ENCODE data around the gene MICOS13. TPM values are rescaled to one million over a fixed set of nuclear protein-coding genes. Genes with fewer than 3 reads are reported as not detected.
"Not testable (repeated sequence)": the region's sequence is repeated elsewhere in the genome, so short reads cannot be mapped to it uniquely, and the experiment has no call there.

The MICOS13 gene
- total RNA-seq, 1 donor from 2014 or later, result 67.6 TPM

DNA sequence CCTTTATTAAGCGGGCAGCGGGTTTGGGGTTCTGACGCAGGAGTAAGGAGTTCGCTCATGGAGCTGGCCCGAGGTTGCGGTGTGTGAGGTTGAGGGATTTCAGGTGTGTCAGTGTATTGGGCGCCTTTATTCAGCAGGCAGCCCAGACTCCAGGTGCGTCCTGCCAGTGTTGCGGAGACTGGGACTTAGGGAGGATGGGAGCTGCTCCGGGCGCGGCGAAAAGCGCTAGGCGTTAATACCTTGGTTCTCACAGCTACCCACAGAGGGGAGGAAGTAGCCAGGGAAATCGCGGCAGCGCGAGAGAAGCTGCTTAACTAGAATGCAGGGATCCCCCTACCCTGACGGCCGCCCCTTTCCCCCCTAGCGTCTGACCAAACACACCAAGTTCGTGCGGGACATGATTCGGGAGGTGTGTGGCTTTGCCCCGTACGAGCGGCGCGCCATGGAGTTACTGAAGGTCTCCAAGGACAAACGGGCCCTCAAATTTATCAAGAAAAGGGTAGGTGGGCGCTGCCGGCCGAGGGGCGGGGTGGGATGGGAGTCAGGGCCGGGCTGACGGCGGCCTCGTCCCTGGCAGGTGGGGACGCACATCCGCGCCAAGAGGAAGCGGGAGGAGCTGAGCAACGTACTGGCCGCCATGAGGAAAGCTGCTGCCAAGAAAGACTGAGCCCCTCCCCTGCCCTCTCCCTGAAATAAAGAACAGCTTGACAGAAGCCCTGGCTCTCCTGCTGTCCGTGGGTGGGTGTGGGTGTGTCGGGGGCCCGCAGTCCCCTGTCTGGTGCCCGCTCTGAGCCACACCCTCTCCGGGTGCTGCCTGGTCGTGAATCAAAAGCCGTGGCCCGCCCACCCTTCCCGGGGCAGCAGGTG, 10.9 kb upstream of the MICOS13 start:
- peak overlapping the region; percentile 99 for H3K4me3 ChIP-seq (ENCODE audit: low read depth, low read length)
- no peak for TF ChIP-seq CTCF (conservative IDR thresholded peaks at IDR 0.05; ENCODE audit: low read depth, low read length)
- no peak for DNase-seq (ENCODE audit: low read depth)

DNA sequence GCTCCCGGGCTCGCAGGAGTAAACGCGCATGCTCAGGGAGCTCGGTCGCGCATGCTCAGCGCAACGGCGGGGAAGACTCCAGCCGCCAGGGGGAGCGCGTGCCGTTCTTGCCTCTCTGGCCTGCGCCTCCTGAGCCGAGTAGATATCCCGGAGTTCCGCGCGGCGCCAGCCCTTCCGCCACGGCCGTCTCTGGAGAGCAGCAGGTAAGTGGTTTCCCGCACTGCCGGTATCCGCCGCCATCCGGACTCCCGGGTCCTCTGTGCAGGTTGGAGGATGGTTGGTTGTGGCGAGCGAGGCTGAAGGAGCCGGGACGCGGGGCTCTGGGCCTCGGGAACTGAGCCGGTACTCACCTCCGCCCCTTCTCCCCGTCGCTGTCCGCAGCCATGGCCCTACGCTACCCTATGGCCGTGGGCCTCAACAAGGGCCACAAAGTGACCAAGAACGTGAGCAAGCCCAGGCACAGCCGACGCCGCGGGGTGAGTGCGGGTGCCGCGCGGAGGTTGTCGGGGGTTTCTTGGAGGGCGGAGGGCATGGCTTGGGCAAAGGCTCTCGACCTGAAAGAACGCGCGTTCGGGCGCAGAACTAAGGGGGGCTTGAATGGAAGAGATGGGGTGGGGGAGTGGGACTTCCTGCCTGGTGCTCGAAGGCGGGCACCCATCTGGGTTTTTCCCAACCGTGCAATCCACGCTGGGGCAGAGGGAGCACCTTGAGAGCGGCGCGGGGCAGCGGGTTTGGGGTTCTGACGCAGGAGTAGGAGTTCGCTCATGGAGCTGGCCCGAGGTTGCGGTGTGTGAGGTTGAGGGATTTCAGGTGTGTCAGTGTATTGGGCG, 10.0 kb upstream of the MICOS13 start, which contains the start of gene RPL36:
TSS of gene RPL36 (plus strand) at position 171 of the 830 bp plus-strand sequence. CDS start at position 384, 213 bp downstream.
- peak within 1 kb of the TSS; percentile 99 for H3K4me3 ChIP-seq (ENCODE audit: low read depth, low read length)
- DNase-seq (ENCODE audit: low read depth), result peak; percentile 40
- peak; percentile 90 for TF ChIP-seq CTCF (conservative IDR thresholded peaks at IDR 0.05; ENCODE audit: low read depth, low read length)

- not testable (repeated sequence) for DNase-seq (ENCODE audit: low read depth); H3K4me3 ChIP-seq (ENCODE audit: low read depth, low read length)
Measured at GRCh38 chr19:5688262-5688881, 8.1 kb upstream of the MICOS13 start.

GRCh38 chr19:5687360-5688198, 7.3 kb upstream of the MICOS13 start:
- peak overlapping the region; percentile 68 for H3K4me3 ChIP-seq (ENCODE audit: low read depth, low read length)
- no peak for DNase-seq (ENCODE audit: low read depth)
- TF ChIP-seq CTCF (conservative IDR thresholded peaks at IDR 0.05; ENCODE audit: low read depth, low read length), result no peak

- peak overlapping the region; percentile 68 for H3K4me3 ChIP-seq (ENCODE audit: low read depth, low read length)
- TF ChIP-seq CTCF (conservative IDR thresholded peaks at IDR 0.05; ENCODE audit: low read depth, low read length), result peak; percentile 80
- no peak for DNase-seq (ENCODE audit: low read depth)
Measured at GRCh38 chr19:5686647-5687359, 6.5 kb upstream of the MICOS13 start.

DNA sequence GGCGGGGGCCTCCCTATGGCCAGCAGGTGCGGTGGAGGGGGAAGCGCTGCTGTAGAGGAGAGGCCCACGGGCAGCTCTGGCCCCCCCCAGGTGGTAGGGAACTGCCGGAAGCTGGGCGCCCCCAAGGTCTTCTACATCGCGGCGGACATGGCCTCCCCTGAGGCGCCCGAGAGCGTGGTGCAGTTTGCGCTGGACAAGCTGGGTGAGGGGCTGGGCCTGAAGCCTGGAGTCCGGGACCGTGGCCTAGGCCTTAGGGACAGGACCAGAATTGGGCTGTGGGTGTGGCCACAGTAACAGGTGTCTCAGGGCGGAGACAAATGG, 6.0 kb upstream of the MICOS13 start:
- DNase-seq (ENCODE audit: low read depth), result no peak
- no peak for TF ChIP-seq CTCF (conservative IDR thresholded peaks at IDR 0.05; ENCODE audit: low read depth, low read length)
- H3K4me3 ChIP-seq (ENCODE audit: low read depth, low read length), result peak overlapping the region; percentile 68

Measured in epithelial cell of proximal tubule (primary cell).